HCT116 (cell line): Measurements from ENCODE around the gene MAMSTR. TPM values are rescaled to one million over a fixed set of nuclear protein-coding genes. Genes with fewer than 3 reads are reported as not detected.

ENCODE experiments used
- ATAC-seq: fragments of 200-7000 bp; cut with Tn5 transposase; 2 replicates; pipeline ENCODE4 v1.9.1; 2020; ENCODE audit warnings: mild to moderate bottlenecking, moderate library complexity
- BruUV-seq: library from RNA; stranded (reverse); fragments of 400-500 nt; replicated peaks from 2 replicates; lab custom pipeline; 2021; lab: Mats Ljungman, UMichigan
- CTCF ChIA-PET: fragments of 300-600 bp; sonication (Branson Sonifier 250); formaldehyde crosslinking; loops from one replicate; lab custom pipeline; 2021; ENCODE audit warnings: antibody characterized with exemption; lab: Charles Lee
- POLR2A ChIA-PET: fragments of 300-600, 350-600 bp; sonication (Branson Sonifier 250); formaldehyde crosslinking; loops from one replicate; lab custom pipeline; 2021; ENCODE audit warnings: antibody characterized with exemption; lab: Charles Lee
- RAD21 ChIA-PET, 2 experiments: fragments of 300-600 bp; sonication (Branson Sonifier 250); formaldehyde crosslinking; loops; one replicate each; lab custom pipeline; 2023; ENCODE audit warnings: low total read pairs in 2 of 2; ENCODE audit not compliant: uncharacterized antibody in 2 of 2, unreplicated experiment in 2 of 2, low non-redundant PET in 1 of 2; lab: Charles Lee
- DNase-seq: peaks from one replicate; pipeline ENCODE4 v3.0.0-alpha.2; 2010; ENCODE audit warnings: low read depth, low spot score
- H2AFZ ChIP-seq: fragments of 200-600 bp; shearing (Covaris generic), sonication (generic); 2 replicates; pipeline ENCODE4 v1.6.1; 2017; ENCODE audit warnings: low read depth, mixed run types, mixed read lengths, antibody characterized with exemption, low read length; ENCODE audit not compliant: poor library complexity, severe bottlenecking
- H3K27ac ChIP-seq: 2 replicates; pipeline ENCODE4 v1.5.1; 2012; ENCODE audit warnings: low read depth, low read length
- H3K27me3 ChIP-seq: fragments of 200-600 bp; sonication (generic); 2 replicates; pipeline ENCODE4 v1.6.1; 2016; ENCODE audit warnings: mixed run types, low read length, mixed read lengths; ENCODE audit not compliant: insufficient read depth
- H3K36me3 ChIP-seq, 2 experiments: fragments of 200-500 bp in 1 of 2; fragments of 200-600 bp in 1 of 2; sonication (Bioruptor generic) in 1 of 2; sonication (generic) in 1 of 2; 2 replicates each; pipeline versions ENCODE4 v1.5.1 to v1.6.1; 2014 to 2016; ENCODE audit warnings: low read length in 2 of 2, inconsistent platforms in 1 of 2, mixed read lengths in 1 of 2, mixed run types in 1 of 2; ENCODE audit not compliant: insufficient read depth in 2 of 2, control insufficient read depth in 1 of 2
- H3K4me1 ChIP-seq, 2 experiments: fragments of 200-600 bp in 1 of 2; sonication (generic) in 1 of 2; 2 replicates each; pipeline versions ENCODE4 v1.5.1 to v1.6.1; 2012 to 2017; ENCODE audit warnings: low read length in 2 of 2, inconsistent platforms in 1 of 2, mild to moderate bottlenecking in 1 of 2, mixed read lengths in 1 of 2, mixed run types in 1 of 2, moderate library complexity in 1 of 2; ENCODE audit not compliant: insufficient read depth in 2 of 2, control insufficient read depth in 1 of 2
- H3K4me2 ChIP-seq: fragments of 200-600 bp; sonication (generic); 2 replicates; pipeline ENCODE4 v1.6.1; 2017; ENCODE audit warnings: mixed run types, low read length, mixed read lengths
- H3K4me3 ChIP-seq, 2 experiments: fragments of 200-600 bp in 1 of 2; sonication (generic) in 1 of 2; replicated peaks in 1 of 2; 2 replicates each; pipeline ENCODE4 v1.5.1; 2011 to 2016; ENCODE audit warnings: low read length in 2 of 2, control low read depth in 1 of 2, low read depth in 1 of 2, mild to moderate bottlenecking in 1 of 2, mixed read lengths in 1 of 2, mixed run types in 1 of 2
- H3K79me2 ChIP-seq: fragments of 200-600 bp; sonication (generic); 2 replicates; pipeline ENCODE4 v1.6.1; 2017; ENCODE audit warnings: mild to moderate bottlenecking, mixed run types, low read length, moderate library complexity, mixed read lengths; ENCODE audit not compliant: insufficient read depth
- H3K9ac ChIP-seq: fragments of 200-600 bp; sonication (generic); 2 replicates; pipeline ENCODE4 v1.6.1; 2016; ENCODE audit warnings: low read length, mixed read lengths
- H3K9me2 ChIP-seq: fragments of 200-600 bp; sonication (generic), shearing (Covaris generic); 2 replicates; pipeline ENCODE4 v1.6.1; 2017; ENCODE audit warnings: mixed run types, mild to moderate bottlenecking, moderate library complexity; ENCODE audit not compliant: insufficient read depth
- H3K9me3 ChIP-seq, 2 experiments: fragments of 200-500 bp in 1 of 2; fragments of 200-600 bp in 1 of 2; sonication (Bioruptor generic) in 1 of 2; sonication (generic) in 1 of 2; 2 replicates each; pipeline ENCODE4 v1.6.1; 2014 to 2017; ENCODE audit warnings: low read length in 2 of 2, mixed read lengths in 2 of 2, inconsistent platforms in 1 of 2, low read depth in 1 of 2, mild to moderate bottlenecking in 1 of 2, mixed run types in 1 of 2, moderate library complexity in 1 of 2; ENCODE audit not compliant: control insufficient read depth in 1 of 2, insufficient read depth in 1 of 2
- H4K20me1 ChIP-seq: fragments of 200-600 bp; sonication (generic), shearing (Covaris generic); 2 replicates; pipeline ENCODE4 v1.6.1; 2017; ENCODE audit warnings: mixed run types, mild to moderate bottlenecking, moderate library complexity; ENCODE audit not compliant: insufficient read depth
- ELF1 ChIP-seq: IDR thresholded peaks from 2 replicates; pipeline ENCODE4 v1.6.1; 2012; ENCODE audit warnings: low read depth, borderline replicate concordance
- JUND ChIP-seq: IDR thresholded peaks from 2 replicates; pipeline ENCODE4 v1.6.1; 2012
- POLR2AphosphoS5 ChIP-seq: IDR thresholded peaks from 2 replicates; pipeline ENCODE4 v1.6.1; 2011; ENCODE audit warnings: mild to moderate bottlenecking, low read depth, low read length, moderate library complexity
- RAD21 ChIP-seq: IDR thresholded peaks from 2 replicates; pipeline ENCODE4 v1.6.1; 2012; ENCODE audit warnings: low read depth, mild to moderate bottlenecking
- ZFX ChIP-seq: fragments of 450-650 bp; IDR thresholded peaks from 2 replicates; pipeline ENCODE4 v1.6.1; 2017
- intact Hi-C: fragments of 100-400 bp; cut with micrococcal nuclease; formaldehyde crosslinking; loops from 2 replicates; pipeline ENCODE4 v1.10.0; 2022
- total RNA-seq: library from RNA; stranded (reverse); gene quantifications from one replicate; pipeline ENCODE4 v1.2.1, GENCODE V29; 2021; ENCODE audit not compliant: unreplicated experiment
- TF ChIP-seq, protein P1 (sequence below), 3 experiments: fragments of 200-600 bp in 1 of 3; sonication (generic) in 1 of 3; IDR thresholded peaks in 2 of 3; conservative IDR thresholded peaks in 1 of 3; 2 replicates each; pipeline ENCODE4 v1.5.1; 2012 to 2017; ENCODE audit warnings: low read depth in 2 of 3, low read length in 2 of 3, antibody characterized with exemption in 1 of 3, borderline replicate concordance in 1 of 3, control low read depth in 1 of 3, mild to moderate bottlenecking in 1 of 3, mixed read lengths in 1 of 3, mixed run types in 1 of 3, moderate library complexity in 1 of 3; ENCODE audit not compliant: insufficient read depth in 1 of 3

MAMSTR gene
- total RNA-seq, 1 experiment from 2014 or later, result 1.3 TPM

DNA sequence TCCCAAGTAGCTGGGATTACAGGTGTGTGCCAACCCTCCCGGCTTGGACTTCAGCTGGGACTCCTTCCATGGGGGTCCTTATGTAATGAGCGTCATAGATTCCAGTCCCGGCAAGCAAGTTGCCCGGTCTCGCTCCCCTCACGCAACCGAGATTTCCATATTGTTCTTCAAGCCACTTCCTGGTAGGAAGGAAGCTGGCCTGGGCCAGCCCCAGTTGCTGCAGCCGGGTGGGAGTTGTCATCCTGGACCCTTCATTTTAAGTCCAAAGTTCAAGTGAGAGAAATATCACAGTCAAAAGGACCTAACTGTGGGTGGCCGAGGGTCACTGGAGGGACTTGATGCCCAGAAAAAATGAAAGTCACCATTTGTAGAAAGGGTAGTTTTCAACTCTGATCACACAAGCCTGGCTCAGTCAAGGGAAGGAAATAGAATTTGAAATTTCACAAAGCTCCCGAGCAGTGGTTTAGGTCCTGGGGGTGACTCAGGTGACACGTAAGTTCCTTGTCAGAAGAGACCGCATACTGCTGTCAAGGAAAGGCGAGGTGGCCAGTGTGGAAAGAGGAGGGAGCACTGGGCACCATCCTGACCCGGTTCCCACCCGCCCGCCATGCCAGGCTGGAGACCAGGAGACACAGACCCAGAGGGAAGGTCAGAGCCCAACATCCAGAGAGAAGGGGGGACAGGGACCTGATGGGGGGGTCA is 41.1 kb upstream of the MAMSTR start:
- no TSS peak for BruUV-seq
- Histone ChIP-seq H3K4me2 (no peak overlapping the region), H4K20me1 (no peaks in the 10 kb centered on the region), H2AFZ (no peak overlapping the region), H3K27ac (no peak overlapping the region), H3K9ac (no peak overlapping the region), H3K9me2 (no peaks in the 10 kb centered on the region), H3K4me3 (no peak overlapping the region), H3K36me3 (no peaks in the 10 kb centered on the region), H3K4me1 (peaks cover 1 to 3% of the 10 kb centered on the region in 2 experiments; a peak in 3 of 4 replicates), H3K9me3 (no peaks in the 10 kb centered on the region), H3K27me3 (no peaks in the 10 kb centered on the region), H3K79me2 (no peaks in the 10 kb centered on the region)
- ATAC-seq, result no peak
- TF ChIP-seq ELF1, result no peak
- no peak for TF ChIP-seq RAD21
- TF ChIP-seq JUND, result no peak
- intact Hi-C loops, result no loop called here
- DNase-seq, result no peak
- POLR2A ChIA-PET, result no interaction called here
- CTCF ChIA-PET, result no interaction called here
- RAD21 ChIA-PET, result no interaction called here

DNA sequence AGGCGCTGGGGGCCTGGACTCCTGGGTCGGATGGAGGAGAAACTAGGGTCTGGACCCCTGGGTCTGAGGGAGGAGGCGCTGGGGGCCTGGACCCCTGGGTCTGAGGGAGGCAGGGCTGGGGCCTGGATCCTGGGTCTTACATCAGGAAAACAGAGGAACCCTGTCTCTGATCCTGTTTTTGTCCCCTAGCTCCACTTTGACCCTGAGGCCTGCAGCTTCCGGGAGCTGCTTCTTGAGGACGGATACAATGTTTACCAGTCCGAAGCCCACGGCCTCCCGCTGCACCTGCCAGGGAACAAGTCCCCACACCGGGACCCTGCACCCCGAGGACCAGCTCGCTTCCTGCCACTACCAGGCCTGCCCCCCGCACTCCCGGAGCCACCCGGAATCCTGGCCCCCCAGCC is 38.2 kb upstream of the MAMSTR start:
- Histone ChIP-seq H3K4me3 (no peak overlapping the region), H3K27me3 (no peaks in the 10 kb centered on the region), H3K27ac (no peak overlapping the region), H3K79me2 (no peaks in the 10 kb centered on the region), H3K4me2 (no peak overlapping the region), H3K36me3 (no peaks in the 10 kb centered on the region), H3K9ac (no peak overlapping the region), H3K9me2 (no peaks in the 10 kb centered on the region), H2AFZ (no peak overlapping the region), H3K9me3 (no peaks in the 10 kb centered on the region), H3K4me1 (peaks cover 25 to 27% of the 10 kb centered on the region in 2 experiments), H4K20me1 (no peaks in the 10 kb centered on the region)
- CTCF ChIA-PET, result no interaction called here
- POLR2A ChIA-PET, result no interaction called here
- RAD21 ChIA-PET, result interaction anchor here in 1 of 2 experiments (0.7 kb wide), 1 partner anchor 9 kb away, joined by 3 read pairs; no protein-coding TSS in a partner anchor
- BruUV-seq, result no TSS peak
- TF ChIP-seq POLR2AphosphoS5 (no peak), JUND (no peak), ZFX (no peak)
- TF ChIP-seq, protein P1, sequence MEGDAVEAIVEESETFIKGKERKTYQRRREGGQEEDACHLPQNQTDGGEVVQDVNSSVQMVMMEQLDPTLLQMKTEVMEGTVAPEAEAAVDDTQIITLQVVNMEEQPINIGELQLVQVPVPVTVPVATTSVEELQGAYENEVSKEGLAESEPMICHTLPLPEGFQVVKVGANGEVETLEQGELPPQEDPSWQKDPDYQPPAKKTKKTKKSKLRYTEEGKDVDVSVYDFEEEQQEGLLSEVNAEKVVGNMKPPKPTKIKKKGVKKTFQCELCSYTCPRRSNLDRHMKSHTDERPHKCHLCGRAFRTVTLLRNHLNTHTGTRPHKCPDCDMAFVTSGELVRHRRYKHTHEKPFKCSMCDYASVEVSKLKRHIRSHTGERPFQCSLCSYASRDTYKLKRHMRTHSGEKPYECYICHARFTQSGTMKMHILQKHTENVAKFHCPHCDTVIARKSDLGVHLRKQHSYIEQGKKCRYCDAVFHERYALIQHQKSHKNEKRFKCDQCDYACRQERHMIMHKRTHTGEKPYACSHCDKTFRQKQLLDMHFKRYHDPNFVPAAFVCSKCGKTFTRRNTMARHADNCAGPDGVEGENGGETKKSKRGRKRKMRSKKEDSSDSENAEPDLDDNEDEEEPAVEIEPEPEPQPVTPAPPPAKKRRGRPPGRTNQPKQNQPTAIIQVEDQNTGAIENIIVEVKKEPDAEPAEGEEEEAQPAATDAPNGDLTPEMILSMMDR (IDR thresholded peaks at IDR 0.05 in 2 of 3, conservative IDR thresholded peaks at IDR 0.05 in 1 of 3; ENCODE audit: borderline replicate concordance in 1 of 3, insufficient read depth in 1 of 3, low read depth in 2 of 3, low read length in 2 of 3), result no peak
- ATAC-seq (no peak), DNase-seq (no peak)
- intact Hi-C loops, result no loop called here
